Osteoblast (primary cell): ENCODE data around the gene ANKRD13B. TPM values are rescaled to one million over a fixed set of nuclear protein-coding genes. Genes with fewer than 3 reads are reported as not detected.
A peak's percentile ranks its signal among the peaks of the same experiment; 100 is the strongest.

Experiments
- DNase-seq: peaks from one replicate; pipeline ENCODE4 v3.0.0; 2011; ENCODE audit warnings: low spot score, mixed read lengths; ENCODE audit not compliant: insufficient read length; ENCODE audit errors: missing footprints
- H2AFZ ChIP-seq: 2 replicates; pipeline ENCODE4 v1.6.0; 2011; ENCODE audit warnings: mild to moderate bottlenecking, low read length
- H3K27ac ChIP-seq: 2 replicates; pipeline ENCODE4 v1.5.1; 2011; ENCODE audit warnings: mild to moderate bottlenecking, low read depth, low read length, moderate library complexity
- H3K27me3 ChIP-seq: 2 replicates; pipeline ENCODE4 v1.6.0; 2012; ENCODE audit warnings: mild to moderate bottlenecking, control low read depth, inconsistent platforms, low read length, moderate library complexity; ENCODE audit not compliant: insufficient read depth
- H3K36me3 ChIP-seq: 2 replicates; pipeline ENCODE4 v1.5.1; 2011; ENCODE audit warnings: mild to moderate bottlenecking, low read length, control low read depth, moderate library complexity; ENCODE audit not compliant: insufficient read depth
- H3K4me1 ChIP-seq: 2 replicates; pipeline ENCODE4 v1.5.1; 2011; ENCODE audit warnings: mild to moderate bottlenecking, low read length, control low read depth, moderate library complexity; ENCODE audit not compliant: insufficient read depth
- H3K4me2 ChIP-seq: 2 replicates; pipeline ENCODE4 v1.6.0; 2011; ENCODE audit warnings: mild to moderate bottlenecking, low read length; ENCODE audit not compliant: insufficient read depth
- H3K4me3 ChIP-seq: fragments of 200-600 bp; sonication (generic); 3 replicates; pipeline ENCODE4 v1.5.1; 2012; ENCODE audit warnings: mild to moderate bottlenecking, low read length, inconsistent platforms; ENCODE audit not compliant: insufficient read depth
- H3K79me2 ChIP-seq: 2 replicates; pipeline ENCODE4 v1.6.0; 2012; ENCODE audit warnings: mild to moderate bottlenecking, low read length, control low read depth, inconsistent platforms; ENCODE audit not compliant: insufficient read depth
- H3K9me3 ChIP-seq: 2 replicates; pipeline ENCODE4 v1.5.1; 2011; ENCODE audit warnings: low read depth, low read length, control low read depth
- H4K20me1 ChIP-seq: 2 replicates; pipeline ENCODE4 v1.6.0; 2012; ENCODE audit warnings: mild to moderate bottlenecking, low read length, control low read depth; ENCODE audit not compliant: insufficient read depth
- CTCF ChIP-seq: IDR thresholded peaks from 2 replicates; pipeline ENCODE4 v1.5.1; 2011; ENCODE audit warnings: mild to moderate bottlenecking, low read depth, low read length, moderate library complexity; ENCODE audit errors: extremely low read depth
- total RNA-seq: library from RNA; depleted of rRNA; stranded (reverse); fragments of >200 nt; gene quantifications from 2 replicates; pipeline ENCODE4 v1.2.3, GENCODE V29; 2012

Gene ANKRD13B
- total RNA-seq, 1 donor = 18.5 TPM

- H3K27ac ChIP-seq = peak overlapping the region; percentile 61
- H4K20me1 ChIP-seq = peaks cover 54% of the 10 kb centered on the region
- H2AFZ ChIP-seq = peak overlapping the region; percentile 62
- peaks cover 52% of the 10 kb centered on the region for H3K79me2 ChIP-seq
- H3K36me3 ChIP-seq = no peaks in the 10 kb centered on the region
- H3K27me3 ChIP-seq = no peaks in the 10 kb centered on the region
- H3K4me3 ChIP-seq = peak overlapping the region; percentile 91
- peak; percentile 95 for DNase-seq
- TF ChIP-seq CTCF = no peak
- H3K4me1 ChIP-seq = peaks cover 47% of the 10 kb centered on the region
- no peaks in the 10 kb centered on the region for H3K9me3 ChIP-seq
- H3K4me2 ChIP-seq = peak overlapping the region; percentile 95
Observed at GRCh38 chr17:29588562-29589411, 4.1 kb upstream of the ANKRD13B start.

- peak; percentile 100 for DNase-seq
- Histone ChIP-seq H3K4me1 (peaks cover 52% of the 10 kb centered on the region), H3K27ac (peak within 1 kb of the TSS; percentile 73), H3K4me2 (peak within 1 kb of the TSS; percentile 95), H3K4me3 (peak within 1 kb of the TSS; percentile 91), H3K9me3 (no peaks in the 10 kb centered on the region), H3K79me2 (peaks cover 42% of the 10 kb centered on the region), H3K36me3 (no peaks in the 10 kb centered on the region), H2AFZ (peak within 1 kb of the TSS; percentile 95), H4K20me1 (peaks cover 51% of the 10 kb centered on the region), H3K27me3 (no peaks in the 10 kb centered on the region)
- TF ChIP-seq CTCF = no peak
Observed at GRCh38 chr17:29589524-29590410, 3.2 kb upstream of the ANKRD13B start, which contains the start of gene GIT1. GIT1 (minus strand) TSS chr17:29589648; CDS start chr17:29589378, 270 bp downstream.

- H3K27me3 ChIP-seq = no peaks in the 10 kb centered on the region
- peak overlapping the region; percentile 93 for H3K4me2 ChIP-seq
- H4K20me1 ChIP-seq = peaks cover 47% of the 10 kb centered on the region
- H3K9me3 ChIP-seq = no peaks in the 10 kb centered on the region
- peaks cover 34% of the 10 kb centered on the region for H3K79me2 ChIP-seq
- H3K36me3 ChIP-seq = no peaks in the 10 kb centered on the region
- peak; percentile 99 for DNase-seq
- H3K4me1 ChIP-seq = peaks cover 55% of the 10 kb centered on the region
- TF ChIP-seq CTCF = no peak
- H2AFZ ChIP-seq = peak overlapping the region; percentile 95
- peak overlapping the region; percentile 73 for H3K4me3 ChIP-seq
- H3K27ac ChIP-seq = peak overlapping the region; percentile 73
Observed at GRCh38 chr17:29590411-29591145, 2.4 kb upstream of the ANKRD13B start.
